Measurements from ENCODE around the gene KRT17. TPM values are rescaled to one million over a fixed set of nuclear protein-coding genes. Genes with fewer than 3 reads are reported as not detected.

Gene KRT17
- total RNA-seq (0.26 and 0.50 TPM in 2 replicates), polyA plus RNA-seq (0.89 and 0.90 TPM in 2 replicates), polyA minus RNA-seq (ENCODE audit: low replicate concordance) (0.44 TPM in 1 of 2 replicates, not detected in the other)
- polyA plus RNA-seq (2012) = 0.35 and 0.43 TPM in 2 replicates

GRCh38 chr17:41624208-41625101, at the start of gene KRT17:
Gene KRT17, minus strand, starts transcription at chr17:41624575. Its CDS starts 66 bp downstream, at chr17:41624509.
- no peak within 1 kb of the TSS for H3K4me3 ChIP-seq (replicated peaks in 1 of 4; ENCODE audit: control extremely low read depth in 1 of 4, insufficient read depth in 1 of 4, low read depth in 3 of 4, low read length in 4 of 4)
- H3K9ac ChIP-seq (ENCODE audit: insufficient read depth, low read length) = no peak within 1 kb of the TSS
- H3K36me3 ChIP-seq (ENCODE audit: control insufficient read depth, insufficient read depth, low read length) = no peaks in the 10 kb centered on the region
- TF ChIP-seq CTCF (conservative IDR thresholded peaks at IDR 0.05 in 1 of 2, IDR thresholded peaks at IDR 0.05 in 1 of 2; ENCODE audit: low read depth in 1 of 2, low read length in 2 of 2) (no peak), EZH2 (IDR thresholded peaks at IDR 0.05; ENCODE audit: low read length, missing control alignments) (no peak)
- no peak within 1 kb of the TSS for H3K27ac ChIP-seq (ENCODE audit: insufficient read depth, low read length)
- DNase-seq (ENCODE audit: low read depth in 2 of 2) = peak in 1 of 2 donors; percentile 45
- H3K27me3 ChIP-seq (ENCODE audit: control insufficient read depth, insufficient read depth, low read length) = peaks cover 5% of the 10 kb centered on the region
- H4K20me1 ChIP-seq (ENCODE audit: control insufficient read depth, extremely low read depth, insufficient read depth, low read length) = no peaks in the 10 kb centered on the region
- H3K9me3 ChIP-seq (ENCODE audit: control insufficient read depth, insufficient read depth, low read depth, low read length) = no peaks in the 10 kb centered on the region
- H3K4me2 ChIP-seq (ENCODE audit: extremely low read depth, insufficient read depth, low read length) = no peak within 1 kb of the TSS
- no peak within 1 kb of the TSS for H2AFZ ChIP-seq (ENCODE audit: low read length)
- H3K4me1 ChIP-seq (ENCODE audit: control insufficient read depth, extremely low read depth, insufficient read depth, low read length) = no peaks in the 10 kb centered on the region
- H3K79me2 ChIP-seq (ENCODE audit: control insufficient read depth, insufficient read depth, low read length) = no peaks in the 10 kb centered on the region

GRCh38 chr17:41672153-41672552, 47.8 kb upstream of the KRT17 start:
- no peak for DNase-seq (ENCODE audit: low read depth in 2 of 2)
- no peak overlapping the region for H3K27ac ChIP-seq (ENCODE audit: insufficient read depth, low read length)
- H3K4me3 ChIP-seq (replicated peaks in 1 of 4; ENCODE audit: control extremely low read depth in 1 of 4, insufficient read depth in 1 of 4, low read depth in 3 of 4, low read length in 4 of 4) = no peak overlapping the region
- H3K4me2 ChIP-seq (ENCODE audit: extremely low read depth, insufficient read depth, low read length) = no peak overlapping the region
- H3K9me3 ChIP-seq (ENCODE audit: control insufficient read depth, insufficient read depth, low read depth, low read length) = no peaks in the 10 kb centered on the region
- H3K9ac ChIP-seq (ENCODE audit: insufficient read depth, low read length) = no peak overlapping the region
- TF ChIP-seq CTCF (conservative IDR thresholded peaks at IDR 0.05 in 1 of 2, IDR thresholded peaks at IDR 0.05 in 1 of 2; ENCODE audit: low read depth in 1 of 2, low read length in 2 of 2) (no peak), EZH2 (IDR thresholded peaks at IDR 0.05; ENCODE audit: low read length, missing control alignments) (no peak)
- no peaks in the 10 kb centered on the region for H3K4me1 ChIP-seq (ENCODE audit: control insufficient read depth, extremely low read depth, insufficient read depth, low read length)
- no peak overlapping the region for H2AFZ ChIP-seq (ENCODE audit: low read length)
- H3K36me3 ChIP-seq (ENCODE audit: control insufficient read depth, insufficient read depth, low read length) = no peaks in the 10 kb centered on the region
- H3K27me3 ChIP-seq (ENCODE audit: control insufficient read depth, insufficient read depth, low read length) = no peaks in the 10 kb centered on the region
- no peaks in the 10 kb centered on the region for H4K20me1 ChIP-seq (ENCODE audit: control insufficient read depth, extremely low read depth, insufficient read depth, low read length)
- no peaks in the 10 kb centered on the region for H3K79me2 ChIP-seq (ENCODE audit: control insufficient read depth, insufficient read depth, low read length)

DNA sequence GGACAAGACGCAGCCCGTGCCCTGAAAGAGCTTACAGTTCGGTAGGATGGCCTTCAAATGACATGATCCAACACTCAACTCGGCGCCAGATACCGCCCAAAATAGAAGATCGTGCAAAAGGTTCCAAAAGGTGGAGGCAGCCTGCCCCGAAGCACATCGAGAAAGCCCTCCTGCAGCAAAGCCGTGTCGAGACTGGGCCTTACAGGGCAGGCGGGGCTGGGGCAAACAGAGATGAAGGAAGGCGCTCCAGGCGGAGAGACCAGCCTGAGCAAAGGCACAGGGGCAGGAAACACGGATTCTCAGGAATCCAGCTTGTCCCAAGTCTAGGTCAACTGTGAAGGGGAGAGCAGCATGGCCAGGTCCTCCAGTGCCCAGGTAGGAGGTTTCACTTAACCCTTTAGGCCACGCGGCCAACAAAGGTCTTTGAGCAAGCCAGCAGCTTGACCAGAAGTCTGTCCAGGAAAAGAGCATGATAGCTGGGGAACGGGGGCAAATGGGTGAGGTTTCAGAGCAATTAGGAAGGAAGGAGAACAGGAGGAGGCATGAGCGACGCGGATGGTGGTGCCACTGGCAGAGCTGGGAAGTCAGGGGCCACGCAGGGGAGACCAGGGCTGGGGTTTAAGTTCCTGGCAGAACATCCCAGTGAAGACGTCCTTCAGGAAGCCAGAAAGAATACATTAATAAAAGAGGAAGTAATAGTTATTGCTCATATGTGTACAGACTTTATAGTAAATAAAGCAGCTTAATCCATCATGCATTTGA, 43.1 kb upstream of the KRT17 start:
- Histone ChIP-seq H3K4me1 (ENCODE audit: control insufficient read depth, extremely low read depth, insufficient read depth, low read length) (peaks cover 8% of the 10 kb centered on the region), H3K27me3 (ENCODE audit: control insufficient read depth, insufficient read depth, low read length) (no peaks in the 10 kb centered on the region), H3K9ac (ENCODE audit: insufficient read depth, low read length) (no peak overlapping the region), H3K79me2 (ENCODE audit: control insufficient read depth, insufficient read depth, low read length) (no peaks in the 10 kb centered on the region), H3K27ac (ENCODE audit: insufficient read depth, low read length) (no peak overlapping the region), H4K20me1 (ENCODE audit: control insufficient read depth, extremely low read depth, insufficient read depth, low read length) (no peaks in the 10 kb centered on the region), H3K36me3 (ENCODE audit: control insufficient read depth, insufficient read depth, low read length) (no peaks in the 10 kb centered on the region), H2AFZ (ENCODE audit: low read length) (peak overlapping the region; percentile 57), H3K9me3 (ENCODE audit: control insufficient read depth, insufficient read depth, low read depth, low read length) (no peaks in the 10 kb centered on the region), H3K4me3 (replicated peaks in 1 of 4; ENCODE audit: control extremely low read depth in 1 of 4, insufficient read depth in 1 of 4, low read depth in 3 of 4, low read length in 4 of 4) (no peak overlapping the region), H3K4me2 (ENCODE audit: extremely low read depth, insufficient read depth, low read length) (peak overlapping the region; percentile 76)
- no peak for DNase-seq (ENCODE audit: low read depth in 2 of 2)
- TF ChIP-seq EZH2 (IDR thresholded peaks at IDR 0.05; ENCODE audit: low read length, missing control alignments) = no peak
- no peak for TF ChIP-seq CTCF (conservative IDR thresholded peaks at IDR 0.05 in 1 of 2, IDR thresholded peaks at IDR 0.05 in 1 of 2; ENCODE audit: low read depth in 1 of 2, low read length in 2 of 2)
